NCI-H187 treated with DMSO at 0.1 percent for 48 hours (cell line): ENCODE measurements around the gene MEX3D.

Experiments used
- DNase-seq: peaks from one replicate; lab custom pipeline; 2025; lab: John Stamatoyannopoulos, UW

MEX3D gene

DNA sequence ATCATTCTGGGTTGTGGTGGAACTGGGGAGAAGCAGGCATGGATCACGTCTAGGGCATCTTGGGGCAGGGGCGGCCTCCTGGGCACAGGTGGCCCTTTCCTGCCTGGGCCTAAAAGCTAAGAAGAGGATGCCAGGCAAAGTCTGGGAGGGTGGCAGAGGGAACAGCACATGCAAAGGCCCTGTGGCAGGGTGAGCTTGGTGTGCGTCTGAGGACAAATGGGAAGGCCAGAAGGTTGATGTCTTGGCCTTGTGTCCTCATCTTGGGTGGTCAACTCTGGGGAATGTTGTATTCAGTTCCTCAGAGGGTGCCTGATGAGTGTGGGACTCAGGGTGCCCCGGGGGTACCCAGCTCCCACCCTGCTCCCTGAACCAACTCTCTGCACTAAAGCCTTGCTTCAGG lies 49.7 kb downstream of the MEX3D start:
- DNase-seq: no peak

DNA sequence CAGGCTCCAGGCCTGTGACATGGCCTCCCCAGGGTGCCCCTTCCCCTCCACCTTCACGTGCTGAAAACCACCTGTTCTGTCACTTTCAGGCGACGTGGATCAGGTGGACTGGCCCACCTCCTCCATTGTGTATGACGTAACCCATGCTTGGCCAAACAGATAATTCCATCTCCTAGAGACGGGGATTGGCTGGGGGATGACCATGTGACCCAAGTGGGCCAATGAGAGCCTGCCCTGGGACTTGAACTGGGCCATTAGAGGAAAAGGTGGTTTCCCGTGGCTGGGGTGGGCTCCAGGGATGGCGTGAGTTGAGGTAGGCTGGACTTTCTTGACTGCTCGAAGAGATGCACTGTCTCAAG lies 51.8 kb downstream of the MEX3D start:
- no peak for DNase-seq

DNA sequence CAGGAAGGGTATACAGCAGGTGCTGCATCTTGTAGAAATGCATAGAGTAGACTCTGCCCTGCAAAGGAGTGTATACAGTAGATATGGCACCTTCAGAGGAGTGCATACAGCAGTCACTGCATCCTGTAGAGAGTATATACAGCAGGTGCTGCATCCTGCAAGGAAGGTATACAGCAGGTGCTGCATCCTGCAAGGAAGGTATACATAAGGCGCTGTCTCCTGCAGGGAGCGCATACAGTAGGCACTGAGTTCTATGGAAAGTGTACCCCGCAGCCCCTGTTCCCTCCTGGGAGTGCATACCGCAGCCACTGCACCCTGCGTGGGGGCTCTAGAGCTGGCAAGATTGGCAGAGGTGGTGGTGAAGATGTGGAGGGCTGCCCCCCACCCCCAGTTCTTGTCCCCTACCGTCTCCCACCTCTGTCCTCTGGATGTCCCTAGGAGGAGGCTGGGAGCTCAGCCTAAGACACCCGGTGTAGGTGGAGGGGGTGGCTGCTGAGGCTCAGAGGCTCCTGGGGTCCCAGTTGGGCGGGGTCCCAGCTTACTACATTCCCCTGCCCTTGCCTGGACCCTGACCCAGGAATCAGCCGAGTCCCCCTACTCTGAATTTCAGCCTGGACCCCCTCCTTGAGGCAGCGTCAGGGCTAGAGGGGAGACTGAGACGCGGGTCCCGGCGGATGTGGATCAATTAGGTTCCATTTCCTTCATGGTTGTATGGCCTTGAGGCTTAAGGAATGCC lies 53.0 kb downstream of the MEX3D start:
- DNase-seq: no peak

DNA sequence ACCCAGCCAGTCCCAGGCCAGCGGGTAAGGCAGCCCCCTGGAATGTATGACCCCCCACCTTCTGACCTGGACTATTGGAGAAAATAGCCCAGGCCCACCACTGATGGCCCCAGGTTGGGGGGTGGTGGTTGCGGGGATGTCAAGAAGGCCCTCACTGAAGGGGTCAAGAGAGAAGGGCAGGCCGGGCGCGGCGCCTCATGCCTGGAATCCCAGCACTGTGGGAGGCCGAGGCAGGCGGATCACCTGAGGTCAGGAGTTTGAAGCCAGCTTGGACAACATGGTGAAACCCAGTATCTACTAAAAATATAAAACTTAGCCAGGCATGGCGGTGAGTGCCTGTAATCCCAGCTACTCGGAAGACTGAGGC lies 53.8 kb downstream of the MEX3D start:
- DNase-seq: no peak

DNA sequence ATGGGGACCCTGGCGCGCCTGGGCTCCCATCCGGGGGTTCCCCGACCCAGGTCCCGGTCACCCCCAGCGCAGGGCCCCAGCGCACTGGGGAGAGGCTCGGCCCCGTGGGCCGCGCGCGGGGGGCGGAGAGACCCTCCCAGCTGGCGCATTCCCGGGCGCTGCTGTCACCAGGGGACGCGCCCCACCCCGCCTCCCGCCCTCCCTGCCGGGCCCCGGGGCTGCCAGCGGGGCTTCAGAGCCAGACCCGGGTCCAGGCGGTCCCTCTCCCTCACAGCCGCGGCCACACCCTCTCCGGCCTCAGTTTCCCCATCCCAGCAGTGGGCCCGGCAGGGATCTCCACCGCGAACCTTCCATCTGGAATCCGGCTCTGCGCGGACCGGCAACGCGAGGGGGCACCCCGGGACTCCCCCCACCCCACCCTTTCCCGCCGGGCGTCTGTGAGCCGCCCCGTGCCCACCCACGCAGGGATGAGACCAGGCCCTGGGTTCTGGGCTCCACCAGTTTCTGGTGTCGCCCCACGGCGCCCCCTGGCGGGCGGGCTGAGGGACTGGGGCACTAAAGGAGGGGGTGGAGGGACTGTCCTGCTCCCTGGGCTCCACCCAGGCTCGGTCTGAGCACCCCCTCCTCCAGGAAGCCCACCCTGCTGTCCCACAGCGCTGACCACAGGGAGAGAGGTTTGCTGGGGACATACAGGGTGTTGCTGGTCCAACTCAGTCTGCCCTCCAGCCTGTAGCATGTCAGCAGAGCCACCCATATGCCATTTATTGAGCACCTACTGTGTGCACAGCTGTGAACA lies 54.4 kb downstream of the MEX3D start:
- DNase-seq: no peak

DNA sequence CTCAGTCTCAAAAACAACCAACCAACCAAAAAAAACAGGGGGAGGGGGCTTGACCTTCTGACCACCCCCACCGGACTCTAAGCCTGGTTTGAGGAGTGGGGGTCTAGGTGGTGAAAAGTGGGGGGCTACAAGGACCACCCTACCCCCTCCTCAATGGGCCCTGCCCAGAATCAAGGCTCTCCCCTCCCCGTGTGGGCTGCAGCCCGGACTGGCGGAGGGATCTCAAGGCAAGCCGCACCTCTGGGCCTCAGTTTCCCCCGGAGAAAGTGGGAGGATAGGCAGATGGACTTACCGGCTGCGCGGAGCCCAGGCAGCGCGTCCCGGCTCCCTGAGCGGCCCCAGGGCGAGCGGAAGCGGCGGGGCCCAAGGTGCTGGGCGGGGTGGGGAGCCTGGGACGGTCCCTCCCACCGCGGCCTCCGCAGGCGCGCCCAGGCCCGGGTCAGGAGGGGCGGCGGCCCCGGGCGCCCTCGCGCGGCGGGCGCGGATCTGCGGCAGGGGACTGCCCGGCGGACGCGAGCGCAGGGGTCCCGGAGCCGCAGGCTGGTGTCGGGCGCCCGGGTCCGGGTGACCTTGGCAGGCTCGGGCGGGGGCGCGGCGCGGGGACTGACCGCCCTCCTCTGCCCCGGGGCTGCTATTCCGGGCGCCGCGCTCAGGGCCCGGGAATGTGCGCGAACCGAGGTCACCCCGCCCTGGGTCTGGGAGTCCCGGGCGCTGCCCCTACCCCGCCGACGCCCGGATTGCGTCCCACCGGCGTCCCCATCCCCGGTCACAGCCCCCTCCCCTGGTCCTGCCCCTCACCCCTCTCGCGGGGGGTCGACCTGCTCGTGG lies 55.2 kb downstream of the MEX3D start, which contains the start of gene ADAMTSL5:
ADAMTSL5 (minus strand) TSS at position 349 of the 828 bp plus-strand sequence. CDS start 2,076 bp downstream, outside the sequence.
- no peak for DNase-seq

DNA sequence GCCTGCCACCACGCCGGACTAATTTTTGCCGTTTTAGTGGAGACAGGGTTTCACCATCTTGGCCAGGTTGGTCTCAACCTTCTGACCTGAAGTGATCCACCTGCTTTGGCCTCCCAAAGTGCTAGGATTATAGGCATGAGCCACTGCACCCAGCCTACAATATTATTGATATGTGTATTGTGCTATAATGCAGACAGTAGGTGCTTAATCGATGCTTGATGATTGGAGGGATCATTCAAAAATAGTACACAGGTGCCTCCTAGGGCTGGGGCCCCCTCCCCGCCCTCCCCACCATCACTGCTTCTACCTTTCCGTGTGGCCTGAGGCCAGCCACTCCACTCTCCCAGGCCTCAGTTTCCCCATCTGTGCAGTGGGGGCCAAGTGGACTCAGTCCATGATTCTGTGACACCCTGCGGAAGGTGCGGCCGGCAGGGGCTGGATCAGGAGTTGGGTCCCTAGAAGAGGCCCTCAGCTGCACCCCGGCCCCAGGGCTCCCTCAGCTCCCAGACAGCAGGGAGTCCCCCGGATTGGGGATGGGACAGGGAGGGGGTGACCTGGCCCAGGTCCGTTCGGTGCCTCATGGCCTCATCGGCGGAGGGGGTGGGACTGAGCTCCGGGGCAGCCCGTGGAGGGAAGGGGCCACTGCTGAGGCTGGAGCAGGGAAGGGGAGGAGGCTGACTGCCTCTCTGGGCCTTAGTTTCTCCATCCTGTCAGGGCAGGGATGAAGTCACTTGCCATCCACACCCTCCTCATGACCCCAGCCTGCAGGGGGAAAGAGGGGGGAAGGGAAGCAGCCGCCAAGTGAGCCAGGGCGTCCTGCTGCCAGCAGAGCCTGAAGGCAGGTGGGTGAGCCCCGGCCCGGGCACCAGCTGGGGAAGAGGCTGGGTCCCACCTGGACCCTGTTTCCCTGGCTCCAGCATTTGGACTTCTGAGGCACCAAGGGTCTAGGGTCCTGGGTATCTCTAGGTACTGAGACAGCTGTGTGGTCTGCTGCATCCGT lies 56.5 kb downstream of the MEX3D start:
- DNase-seq: no peak

DNA sequence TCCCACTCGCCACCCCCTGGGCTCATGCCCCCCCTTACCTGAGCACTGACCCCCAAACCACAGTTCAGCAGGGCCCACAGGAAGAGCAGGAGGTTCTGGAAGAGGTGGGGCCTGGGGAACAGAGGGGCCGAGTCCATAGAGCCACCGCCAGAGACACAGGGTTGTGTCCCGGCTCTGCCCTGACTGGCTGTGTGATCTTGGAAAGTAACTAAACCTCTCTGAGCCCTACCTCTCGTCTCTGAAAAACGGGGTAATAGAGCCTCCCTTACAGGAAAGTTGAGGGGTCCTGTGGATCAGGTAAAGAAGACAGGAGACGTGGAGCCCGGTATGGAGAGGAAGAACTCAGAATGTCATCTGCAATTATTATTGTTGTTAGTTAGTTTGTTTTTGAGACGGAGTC lies 57.3 kb downstream of the MEX3D start:
- no peak for DNase-seq

DNA sequence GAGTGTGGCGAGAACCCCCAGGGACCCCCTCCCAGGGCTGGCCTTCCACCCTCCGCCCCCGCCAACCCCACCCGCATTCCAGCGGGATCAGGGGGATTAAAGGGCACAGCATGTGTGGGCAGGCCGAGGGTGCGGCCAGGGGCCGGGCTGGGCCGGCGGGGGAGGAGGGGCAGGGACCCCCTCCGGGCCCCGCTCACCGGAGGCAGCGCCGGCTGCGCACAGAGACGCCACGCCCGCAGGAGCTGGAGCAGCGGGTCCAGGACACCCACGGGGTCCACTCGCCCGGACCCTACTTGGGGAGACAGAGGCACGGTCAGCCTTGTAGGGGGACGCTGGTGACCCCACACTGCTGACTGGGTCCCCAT lies 57.7 kb downstream of the MEX3D start:
- no peak for DNase-seq

DNA sequence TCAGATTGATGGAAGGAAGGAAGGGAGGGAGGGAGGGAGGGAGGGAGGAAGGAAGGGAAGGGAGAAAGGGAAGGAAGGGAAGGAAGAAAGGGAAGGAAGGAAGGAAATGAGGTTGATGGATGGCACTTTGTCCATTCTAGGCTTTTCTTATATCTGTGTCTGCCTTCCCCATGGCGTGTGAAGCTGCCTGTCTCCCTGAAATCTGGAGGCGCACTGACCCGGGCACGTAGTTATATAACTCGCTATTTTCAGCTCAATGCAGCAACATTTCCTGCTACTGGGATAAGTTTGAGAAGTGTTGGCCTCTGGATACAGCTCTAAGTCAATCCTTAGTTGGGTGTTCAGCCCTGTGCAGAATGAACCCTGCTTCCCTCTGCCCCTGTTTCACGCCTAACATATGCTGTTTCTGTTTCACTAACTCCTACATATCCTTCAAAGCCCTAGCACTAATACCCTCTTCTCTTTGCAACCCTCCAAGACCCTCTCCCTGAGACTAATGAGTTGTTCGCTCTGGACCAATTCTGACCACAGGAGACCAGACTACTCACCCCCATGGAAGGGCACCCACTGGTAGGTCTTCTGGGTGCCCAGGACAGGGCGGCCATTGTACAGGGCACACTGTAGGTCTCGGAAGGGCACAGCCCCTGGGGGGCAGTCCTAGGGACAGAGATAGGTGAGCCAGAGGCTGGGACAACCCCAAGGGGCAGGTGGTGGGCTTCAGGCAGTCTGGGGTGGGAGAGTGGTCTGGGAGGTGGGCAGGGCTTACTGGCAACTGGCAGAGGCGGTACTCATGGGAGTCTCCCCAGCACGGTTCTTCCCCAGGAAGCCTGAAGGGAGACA lies 58.3 kb downstream of the MEX3D start:
- DNase-seq: no peak

DNA sequence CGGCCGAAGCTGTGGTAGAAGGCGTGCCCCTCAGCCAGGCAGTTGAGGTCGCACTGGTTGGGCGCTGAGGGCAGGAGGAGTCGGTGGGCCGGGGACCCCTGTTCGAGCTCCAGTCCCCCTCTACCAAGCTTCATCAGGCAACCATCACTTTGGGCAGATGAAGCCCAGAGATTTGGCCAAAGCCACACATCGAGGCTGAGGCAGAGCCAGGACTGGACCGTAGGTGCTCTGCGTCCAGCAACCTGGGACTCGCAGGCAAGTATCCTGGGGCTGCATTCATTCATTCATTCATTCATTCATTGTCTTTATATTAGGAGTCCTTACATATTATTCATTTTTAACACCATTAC lies 59.6 kb downstream of the MEX3D start:
- no peak for DNase-seq

DNA sequence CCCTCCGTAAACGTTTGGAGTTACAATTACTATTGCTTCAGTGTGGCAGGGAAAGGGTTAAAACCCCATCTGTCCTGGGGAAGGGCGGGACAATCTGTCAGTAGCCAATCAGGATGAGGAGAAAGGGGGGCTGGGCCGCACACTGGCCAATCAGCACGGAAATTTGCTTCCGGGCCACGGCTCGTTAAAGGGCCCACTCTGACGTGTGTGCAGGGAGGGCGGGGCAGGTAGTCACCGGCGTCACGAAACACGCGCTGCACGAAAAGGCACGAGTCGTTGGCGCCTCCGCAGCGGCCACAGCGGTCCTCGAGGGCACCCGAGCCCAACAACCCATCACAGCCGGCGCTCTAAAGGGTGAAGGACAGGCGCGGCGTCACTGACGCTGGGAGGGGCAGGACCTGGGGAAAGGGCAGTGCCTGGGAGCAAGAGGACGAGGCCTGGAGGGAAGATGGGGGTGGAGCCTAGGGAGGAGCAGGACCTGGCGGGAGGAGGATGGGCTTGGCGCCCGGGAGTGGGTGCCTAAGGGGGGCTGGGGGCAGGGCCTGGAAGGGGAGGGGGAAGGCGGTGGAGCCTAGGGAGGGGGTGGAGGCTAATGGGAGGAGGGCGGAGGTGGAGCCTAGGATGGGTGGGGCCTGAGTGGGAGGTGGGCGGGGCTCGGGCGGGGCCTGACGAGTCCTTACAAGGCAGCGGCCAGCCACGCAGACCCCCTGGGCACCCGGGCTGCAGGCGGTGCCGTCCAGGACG lies 60.2 kb downstream of the MEX3D start:
- peak; percentile 89 for DNase-seq

DNA sequence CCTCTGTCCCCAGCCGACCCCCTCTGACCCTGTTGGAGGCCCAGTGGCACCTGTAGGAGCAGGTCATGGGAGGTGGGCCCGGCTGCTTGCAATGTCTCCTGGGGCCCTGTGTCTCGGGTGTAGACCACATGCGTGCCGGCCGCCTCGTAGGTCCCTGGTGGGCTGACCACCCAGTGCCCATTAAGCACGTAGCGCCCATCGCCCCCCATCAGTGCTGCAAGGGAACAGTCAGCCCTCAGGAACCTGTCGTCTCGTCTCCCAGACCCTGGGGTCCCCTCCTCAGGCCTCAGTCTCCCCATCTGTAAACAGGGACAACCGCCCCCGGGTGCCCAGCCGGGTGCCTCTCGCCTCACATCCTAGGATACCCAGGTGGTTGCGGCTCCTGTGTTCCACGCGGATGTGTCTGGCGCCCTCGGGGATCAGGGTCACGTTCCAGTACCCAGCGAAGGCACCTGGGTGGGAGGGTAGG lies 60.9 kb downstream of the MEX3D start:
- no peak for DNase-seq

DNA sequence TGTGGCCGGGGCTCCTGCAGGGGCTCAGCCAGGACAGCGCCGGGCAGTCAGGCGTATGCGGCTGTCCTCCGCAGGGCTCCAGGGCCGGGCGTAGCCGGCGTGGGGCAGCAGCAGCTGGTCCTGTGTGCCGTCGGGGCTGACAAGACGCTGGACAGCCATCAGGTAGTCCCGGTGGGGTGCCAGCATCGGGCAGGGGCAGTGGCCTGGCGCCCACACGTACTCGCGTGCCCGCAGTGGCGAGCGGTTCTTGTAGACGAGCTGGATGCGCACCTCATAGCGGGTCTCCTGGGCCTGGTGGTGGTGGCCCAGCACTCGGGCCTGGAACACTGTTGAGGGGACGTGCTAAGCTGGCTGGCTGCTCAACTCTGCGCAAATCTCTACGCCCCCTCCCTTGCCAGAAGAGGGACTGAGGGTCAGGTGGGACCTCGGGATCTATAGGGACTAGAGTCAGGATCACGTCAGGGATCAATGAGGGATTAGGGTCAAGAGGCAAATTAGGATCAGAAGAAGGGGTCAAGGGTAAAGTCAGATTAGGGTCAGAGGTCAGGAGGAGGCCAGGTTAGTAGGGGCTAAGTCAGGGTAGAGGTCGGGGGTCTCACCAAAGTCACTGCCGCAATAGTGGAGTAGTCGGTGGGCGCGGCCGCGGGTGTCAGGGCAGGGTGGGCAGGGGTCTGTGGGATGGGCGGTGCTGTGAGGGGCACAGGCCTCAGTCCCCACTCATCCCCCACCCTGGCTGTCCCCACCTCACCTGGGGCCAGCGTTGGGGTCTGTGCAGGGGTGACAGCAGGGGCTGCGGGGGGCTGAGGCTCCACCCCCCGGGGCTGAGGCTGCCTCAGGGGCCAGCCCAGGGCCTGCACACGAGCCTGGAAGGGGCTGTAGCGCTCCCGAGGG lies 61.9 kb downstream of the MEX3D start:
- no peak for DNase-seq

DNA sequence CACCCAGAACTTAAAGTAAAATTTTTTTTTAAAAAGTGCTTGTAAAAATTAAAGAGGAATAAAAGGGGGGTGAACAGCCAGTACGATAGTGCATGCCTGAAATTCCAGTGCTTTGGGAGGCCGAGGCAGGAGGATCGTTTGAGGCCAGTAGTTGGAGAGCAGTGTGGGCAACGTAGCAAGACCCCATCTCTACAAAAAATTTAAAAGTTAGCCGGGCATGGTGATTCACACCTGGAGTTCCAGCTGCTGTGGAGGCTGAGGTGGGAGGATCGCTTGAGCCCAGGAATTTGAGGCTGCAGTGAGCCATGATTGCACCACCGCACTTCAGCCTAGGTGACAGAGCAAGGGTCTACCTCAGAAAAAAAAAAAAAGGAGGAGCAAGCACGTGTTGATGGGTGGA lies 63.1 kb downstream of the MEX3D start:
- DNase-seq: no peak
